GM18505 (cell line): ENCODE measurements around the gene IRF9.
"Not testable (repeated sequence)": the region's sequence is repeated elsewhere in the genome, so short reads cannot be mapped to it uniquely, and the experiment has no call there.

Source experiments
- ATAC-seq: cut with Tn5 transposase; IDR thresholded peaks from one replicate; pipeline ENCODE4 v1.9.1; 2021; ENCODE audit not compliant: unreplicated experiment
- POLR2A ChIP-seq: IDR thresholded peaks from 4 replicates; pipeline ENCODE4 v1.6.1; 2011; ENCODE audit warnings: borderline replicate concordance; ENCODE audit not compliant: insufficient read depth, insufficient read length; ENCODE audit errors: extremely low read depth

IRF9 gene

GRCh38 chr14:24194186-24194872 is 33.3 kb downstream of the IRF9 start:
- no peak for ATAC-seq
- no peak for TF ChIP-seq POLR2A

GRCh38 chr14:24194873-24195185 is 33.8 kb downstream of the IRF9 start:
- no peak for ATAC-seq
- no peak for TF ChIP-seq POLR2A

GRCh38 chr14:24195186-24196070 is 34.4 kb downstream of the IRF9 start, which contains the start of gene TM9SF1:
TM9SF1 (minus strand) TSS chr14:24195441; CDS start chr14:24195019, 422 bp downstream.
- ATAC-seq = peak; percentile 88
- peak; percentile 76 for TF ChIP-seq POLR2A

GRCh38 chr14:24196071-24197055 is 35.3 kb downstream of the IRF9 start:
- no peak for TF ChIP-seq POLR2A
- peak; percentile 20 for ATAC-seq

GRCh38 chr14:24197056-24197450 is 36.0 kb downstream of the IRF9 start:
- TF ChIP-seq POLR2A = no peak
- ATAC-seq = no peak

GRCh38 chr14:24198814-24199524 is 37.9 kb downstream of the IRF9 start:
- ATAC-seq = no peak
- TF ChIP-seq POLR2A = no peak

GRCh38 chr14:24202538-24202937 is 41.5 kb downstream of the IRF9 start:
- not testable (repeated sequence) for ATAC-seq

GRCh38 chr14:24203249-24203886 is 42.3 kb downstream of the IRF9 start:
- not testable (repeated sequence) for ATAC-seq

- TF ChIP-seq POLR2A = no peak
- no peak for ATAC-seq
Measured at GRCh38 chr14:24204163-24205146, 43.4 kb downstream of the IRF9 start.

- ATAC-seq = no peak
- TF ChIP-seq POLR2A = no peak
Measured at GRCh38 chr14:24206260-24207103, 45.4 kb downstream of the IRF9 start.

- no peak for ATAC-seq
- no peak for TF ChIP-seq POLR2A
Measured at GRCh38 chr14:24207104-24207551, 46.1 kb downstream of the IRF9 start.

GRCh38 chr14:24207625-24208024 is 46.6 kb downstream of the IRF9 start:
- no peak for ATAC-seq
- TF ChIP-seq POLR2A = no peak
